ENCODE results near the gene AXIN2.
"Not testable (repeated sequence)": the region's sequence is repeated elsewhere in the genome, so short reads cannot be mapped to it uniquely, and the experiment has no call there.

The AXIN2 gene

DNA sequence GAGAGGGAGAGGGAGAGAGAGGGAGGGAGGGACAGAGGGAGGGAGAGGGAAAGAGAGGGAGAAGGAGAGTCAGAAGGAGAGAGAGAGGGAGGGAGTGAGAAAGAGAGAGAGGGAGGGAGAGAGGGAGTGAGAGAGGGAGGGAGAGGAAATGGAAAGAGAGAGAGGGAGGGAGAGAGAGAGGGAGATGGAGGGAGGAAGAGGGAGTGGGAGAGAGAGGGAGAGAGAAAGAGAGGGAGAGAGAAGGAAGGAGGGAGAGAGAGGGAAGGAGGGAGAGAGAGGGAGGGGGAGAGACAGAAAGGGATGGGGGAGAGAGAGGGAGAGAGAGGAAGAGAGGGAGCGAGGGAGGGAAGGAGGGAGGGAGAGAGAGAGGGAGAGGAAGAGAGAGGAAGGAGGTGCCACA, 72.8 kb downstream of the AXIN2 start:
- DNase-seq (ENCODE audit: extremely low spot score, insufficient read length, low read depth): no peak
- no peak for FAIRE-seq

- DNase-seq (ENCODE audit: extremely low spot score, insufficient read length, low read depth): no peak
- no peak for FAIRE-seq
Observed at GRCh38 chr17:65487990-65488389, 73.5 kb downstream of the AXIN2 start.

DNA sequence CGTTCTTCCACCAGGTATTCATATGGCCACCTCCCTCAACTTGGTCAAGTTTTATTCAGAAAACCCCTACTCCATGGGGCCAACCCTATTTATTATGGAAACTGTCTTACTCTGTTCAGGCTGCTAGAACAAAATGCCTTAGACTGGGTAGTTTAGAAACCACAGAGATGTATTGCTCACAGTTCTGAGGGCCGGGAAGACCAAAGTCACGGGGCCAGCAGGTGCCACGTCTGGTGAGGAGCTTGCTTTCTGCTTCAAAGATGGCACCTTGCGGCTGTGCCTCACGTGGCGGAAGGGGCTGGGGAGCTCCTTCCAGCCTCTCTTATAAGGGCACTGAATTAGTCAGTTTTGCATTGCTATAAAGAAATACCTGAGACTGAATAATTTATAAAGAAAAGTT, 74.3 kb downstream of the AXIN2 start:
- FAIRE-seq (no peak), DNase-seq (ENCODE audit: extremely low spot score, insufficient read length, low read depth) (no peak)

- FAIRE-seq: no peak
- DNase-seq (ENCODE audit: extremely low spot score, insufficient read length, low read depth): no peak
Observed at GRCh38 chr17:65485388-65486299, 75.8 kb downstream of the AXIN2 start.

DNA sequence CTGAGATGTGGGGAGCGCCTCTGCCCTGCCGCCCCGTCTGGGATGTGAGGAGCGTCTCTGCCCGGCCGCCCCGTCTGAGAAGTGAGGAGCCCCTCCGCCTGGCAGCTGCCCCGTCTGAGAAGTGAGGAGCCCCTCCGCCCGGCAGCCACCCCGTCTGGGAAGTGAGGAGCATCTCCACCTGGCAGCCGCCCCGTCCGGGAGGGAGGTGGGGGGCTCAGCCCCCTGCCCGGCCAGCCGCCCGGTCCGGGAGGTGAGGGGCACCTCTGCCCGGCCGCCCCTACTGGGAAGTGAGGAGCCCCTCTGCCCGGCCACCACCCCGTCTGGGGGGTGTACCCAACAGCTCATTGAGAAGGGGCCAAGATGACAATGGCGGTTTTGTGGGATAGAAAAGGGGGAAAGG, 77.0 kb downstream of the AXIN2 start:
- not testable (repeated sequence) for FAIRE-seq; DNase-seq (ENCODE audit: extremely low spot score, insufficient read length, low read depth)

- FAIRE-seq (no peak), DNase-seq (ENCODE audit: extremely low spot score, insufficient read length, low read depth) (no peak)
Observed at GRCh38 chr17:65483438-65483837, 78.0 kb downstream of the AXIN2 start.

DNA sequence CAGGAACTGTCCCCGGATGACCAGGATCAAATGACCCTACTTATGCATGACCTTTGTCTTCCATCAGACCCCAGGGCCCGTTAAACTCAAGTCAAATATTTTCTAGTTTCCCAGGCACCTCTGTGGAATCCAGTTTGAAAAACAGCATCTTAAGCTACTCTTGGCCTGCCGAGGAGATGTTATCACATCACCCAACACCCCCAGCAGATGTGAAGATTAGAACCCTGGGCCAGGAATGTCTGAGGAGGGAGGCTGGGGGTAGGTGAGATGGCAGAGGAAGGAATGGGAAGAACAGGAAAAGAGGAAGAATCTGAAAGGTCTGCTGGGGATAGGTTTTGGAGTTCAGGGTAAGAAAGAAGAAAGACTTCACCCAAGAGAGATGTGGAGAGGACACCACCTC, 79.2 kb downstream of the AXIN2 start:
- DNase-seq (ENCODE audit: extremely low spot score, insufficient read length, low read depth) (no peak), FAIRE-seq (no peak)

DNA sequence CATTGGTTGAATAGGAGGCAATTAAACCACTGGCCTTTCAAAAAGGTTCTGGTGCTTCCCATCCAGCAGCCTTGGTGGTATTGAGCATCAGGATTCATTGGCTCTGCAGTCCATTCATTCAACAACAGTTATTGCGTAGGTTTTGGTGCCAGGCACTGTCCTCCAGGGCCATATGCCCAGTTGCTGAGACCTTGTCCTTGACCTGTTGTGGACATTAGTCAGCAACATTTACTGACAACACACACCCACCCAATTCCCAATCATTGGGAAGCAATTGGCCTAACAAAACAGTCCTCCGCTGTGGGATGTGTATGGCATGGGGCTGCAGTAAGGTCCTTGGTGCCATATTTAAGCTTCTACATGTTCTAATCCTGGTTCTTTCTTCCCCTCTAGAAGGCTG, 82.2 kb downstream of the AXIN2 start:
- no peak for FAIRE-seq
- no peak for DNase-seq (ENCODE audit: extremely low spot score, insufficient read length, low read depth)

Data from GM18507 (cell line).